ENCODE measurements around the gene EML6. TPM values are rescaled to one million over a fixed set of nuclear protein-coding genes. Genes with fewer than 3 reads are reported as not detected.

Gene EML6
- total and polyA plus RNA-seq, 10 of the 15 experiments (the other 5 are each of a cell fraction or from before 2014, with no cell fraction given) = 0.09 to 0.67 (median 0.21) TPM

DNA sequence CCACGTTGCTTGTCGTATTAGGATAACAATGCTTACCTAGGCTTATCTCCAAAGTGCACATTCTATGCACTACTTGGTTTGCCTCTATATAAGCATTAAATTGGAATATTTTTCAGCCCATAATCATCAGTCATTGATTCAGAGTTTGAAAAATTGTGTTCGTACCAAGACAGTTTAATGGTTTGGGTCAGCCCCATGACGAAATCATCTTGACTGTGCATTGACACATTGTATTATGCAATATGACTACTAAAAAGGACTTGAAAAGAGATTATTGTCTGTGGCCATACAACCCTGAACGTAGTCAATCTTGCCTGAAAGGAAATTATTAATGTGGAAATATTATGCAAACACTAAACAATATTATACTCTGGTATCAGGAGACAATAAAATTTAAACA is 141.3 kb downstream of the EML6 start (continued):
- TF ChIP-seq, protein P1, sequence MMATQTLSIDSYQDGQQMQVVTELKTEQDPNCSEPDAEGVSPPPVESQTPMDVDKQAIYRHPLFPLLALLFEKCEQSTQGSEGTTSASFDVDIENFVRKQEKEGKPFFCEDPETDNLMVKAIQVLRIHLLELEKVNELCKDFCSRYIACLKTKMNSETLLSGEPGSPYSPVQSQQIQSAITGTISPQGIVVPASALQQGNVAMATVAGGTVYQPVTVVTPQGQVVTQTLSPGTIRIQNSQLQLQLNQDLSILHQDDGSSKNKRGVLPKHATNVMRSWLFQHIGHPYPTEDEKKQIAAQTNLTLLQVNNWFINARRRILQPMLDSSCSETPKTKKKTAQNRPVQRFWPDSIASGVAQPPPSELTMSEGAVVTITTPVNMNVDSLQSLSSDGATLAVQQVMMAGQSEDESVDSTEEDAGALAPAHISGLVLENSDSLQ (IDR thresholded peaks at IDR 0.05) = no peak
- no peak for TF ChIP-seq STAT3 (IDR thresholded peaks at IDR 0.05; ENCODE audit: low read depth, low read length)

DNA sequence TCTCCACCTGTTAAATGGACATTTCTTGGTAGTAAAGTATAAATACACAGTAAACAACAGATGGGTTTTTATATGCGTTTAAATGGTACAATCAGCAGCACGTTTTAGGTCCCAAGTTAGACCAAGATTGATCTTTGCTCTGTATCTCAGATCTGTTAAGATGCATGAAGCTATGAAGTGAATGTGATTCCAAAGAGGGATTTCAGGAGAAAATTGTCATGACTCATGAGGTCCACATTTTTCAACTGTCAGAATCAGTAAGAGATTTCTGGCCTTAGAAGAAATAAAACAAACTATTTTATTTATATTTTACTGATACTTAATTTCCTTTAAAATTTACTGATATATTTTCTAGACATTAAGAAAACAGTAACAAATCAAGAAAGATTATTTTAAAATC is 142.7 kb downstream of the EML6 start:
- CTCF ChIA-PET = interaction anchor here (0.6 to 1.5 kb wide), 3 partner anchors 10 to 303 kb away, joined by 3 to 5 read pairs (median 3); no protein-coding TSS in a partner anchor
- DNase-seq (ENCODE audit: low read depth, low spot score) = no peak
- intact Hi-C loops (cut with micrococcal nuclease; ENCODE audit: unreplicated experiment) (no loop called here), in situ Hi-C loops (cut with MboI) (no loop called here)
- no peaks in the 10 kb centered on the region for H3K36me3 ChIP-seq (ENCODE audit: control insufficient read depth in 2 of 2, insufficient read depth in 2 of 2, low read length in 1 of 2)
- FAIRE-seq = no peak
- TF ChIP-seq NBN (IDR thresholded peaks at IDR 0.05) = no peak
- TF ChIP-seq, protein P2, sequence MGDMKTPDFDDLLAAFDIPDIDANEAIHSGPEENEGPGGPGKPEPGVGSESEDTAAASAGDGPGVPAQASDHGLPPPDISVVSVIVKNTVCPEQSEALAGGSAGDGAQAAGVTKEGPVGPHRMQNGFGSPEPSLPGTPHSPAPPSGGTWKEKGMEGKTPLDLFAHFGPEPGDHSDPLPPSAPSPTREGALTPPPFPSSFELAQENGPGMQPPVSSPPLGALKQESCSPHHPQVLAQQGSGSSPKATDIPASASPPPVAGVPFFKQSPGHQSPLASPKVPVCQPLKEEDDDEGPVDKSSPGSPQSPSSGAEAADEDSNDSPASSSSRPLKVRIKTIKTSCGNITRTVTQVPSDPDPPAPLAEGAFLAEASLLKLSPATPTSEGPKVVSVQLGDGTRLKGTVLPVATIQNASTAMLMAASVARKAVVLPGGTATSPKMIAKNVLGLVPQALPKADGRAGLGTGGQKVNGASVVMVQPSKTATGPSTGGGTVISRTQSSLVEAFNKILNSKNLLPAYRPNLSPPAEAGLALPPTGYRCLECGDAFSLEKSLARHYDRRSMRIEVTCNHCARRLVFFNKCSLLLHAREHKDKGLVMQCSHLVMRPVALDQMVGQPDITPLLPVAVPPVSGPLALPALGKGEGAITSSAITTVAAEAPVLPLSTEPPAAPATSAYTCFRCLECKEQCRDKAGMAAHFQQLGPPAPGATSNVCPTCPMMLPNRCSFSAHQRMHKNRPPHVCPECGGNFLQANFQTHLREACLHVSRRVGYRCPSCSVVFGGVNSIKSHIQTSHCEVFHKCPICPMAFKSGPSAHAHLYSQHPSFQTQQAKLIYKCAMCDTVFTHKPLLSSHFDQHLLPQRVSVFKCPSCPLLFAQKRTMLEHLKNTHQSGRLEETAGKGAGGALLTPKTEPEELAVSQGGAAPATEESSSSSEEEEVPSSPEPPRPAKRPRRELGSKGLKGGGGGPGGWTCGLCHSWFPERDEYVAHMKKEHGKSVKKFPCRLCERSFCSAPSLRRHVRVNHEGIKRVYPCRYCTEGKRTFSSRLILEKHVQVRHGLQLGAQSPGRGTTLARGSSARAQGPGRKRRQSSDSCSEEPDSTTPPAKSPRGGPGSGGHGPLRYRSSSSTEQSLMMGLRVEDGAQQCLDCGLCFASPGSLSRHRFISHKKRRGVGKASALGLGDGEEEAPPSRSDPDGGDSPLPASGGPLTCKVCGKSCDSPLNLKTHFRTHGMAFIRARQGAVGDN (IDR thresholded peaks at IDR 0.05) = no peak
- no peak for TF ChIP-seq EGR1 (IDR thresholded peaks at IDR 0.05; ENCODE audit: borderline replicate concordance in 1 of 2, low read depth in 2 of 2, low read length in 2 of 2)
- TF ChIP-seq TBL1XR1 (IDR thresholded peaks at IDR 0.05; ENCODE audit: low read depth, low read length) = no peak
- TF ChIP-seq SREBF1 (IDR thresholded peaks at IDR 0.05; ENCODE audit: low read length) = no peak
- no peak for TF ChIP-seq SIN3A (IDR thresholded peaks at IDR 0.05; ENCODE audit: low read depth, low read length)
- no peak for TF ChIP-seq BHLHE40 (IDR thresholded peaks at IDR 0.05; ENCODE audit: borderline replicate concordance in 1 of 2, low read depth in 2 of 2, low read length in 1 of 2)
- TF ChIP-seq STAT3 (IDR thresholded peaks at IDR 0.05; ENCODE audit: low read depth, low read length) = no peak
- no peak for TF ChIP-seq CHD2 (IDR thresholded peaks at IDR 0.05; ENCODE audit: borderline replicate concordance, low read depth, low read length)
- TF ChIP-seq, protein P3, sequence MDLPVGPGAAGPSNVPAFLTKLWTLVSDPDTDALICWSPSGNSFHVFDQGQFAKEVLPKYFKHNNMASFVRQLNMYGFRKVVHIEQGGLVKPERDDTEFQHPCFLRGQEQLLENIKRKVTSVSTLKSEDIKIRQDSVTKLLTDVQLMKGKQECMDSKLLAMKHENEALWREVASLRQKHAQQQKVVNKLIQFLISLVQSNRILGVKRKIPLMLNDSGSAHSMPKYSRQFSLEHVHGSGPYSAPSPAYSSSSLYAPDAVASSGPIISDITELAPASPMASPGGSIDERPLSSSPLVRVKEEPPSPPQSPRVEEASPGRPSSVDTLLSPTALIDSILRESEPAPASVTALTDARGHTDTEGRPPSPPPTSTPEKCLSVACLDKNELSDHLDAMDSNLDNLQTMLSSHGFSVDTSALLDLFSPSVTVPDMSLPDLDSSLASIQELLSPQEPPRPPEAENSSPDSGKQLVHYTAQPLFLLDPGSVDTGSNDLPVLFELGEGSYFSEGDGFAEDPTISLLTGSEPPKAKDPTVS (IDR thresholded peaks at IDR 0.05; ENCODE audit: low read depth, low read length) = no peak
- H3K9me3 ChIP-seq (replicated peaks; ENCODE audit: control insufficient read depth, insufficient read depth, low read length) = no peaks in the 10 kb centered on the region
- H3K4me2 ChIP-seq (ENCODE audit: control insufficient read depth, insufficient read depth) = no peak overlapping the region
- no peaks in the 10 kb centered on the region for H3K79me2 ChIP-seq (ENCODE audit: control insufficient read depth, insufficient read depth, low read length)
- no TSS peak for BruUV-seq (replicated peaks)
- SMC1A ChIA-PET (ENCODE audit: uncharacterized antibody, unreplicated experiment) = interaction anchor here (0.6 to 1.2 kb wide), 4 partner anchors 28 to 896 kb away, joined by 3 read pairs; no protein-coding TSS in a partner anchor
- RAD21 ChIA-PET (ENCODE audit: unreplicated experiment) = interaction anchor here (0.6 to 1.1 kb wide), 3 partner anchors 20 to 308 kb away, joined by 3 to 4 read pairs (median 3); no protein-coding TSS in a partner anchor
- H3K27ac ChIP-seq (ENCODE audit: control insufficient read depth, insufficient read depth) = no peak overlapping the region
- POLR2A ChIA-PET = interaction anchor here (0.6 kb wide), 1 partner anchor 129 kb away, joined by 3 read pairs; no protein-coding TSS in a partner anchor
- H3K9ac ChIP-seq (ENCODE audit: control insufficient read depth, insufficient read depth, low read length) = no peak overlapping the region
- no peak overlapping the region for H2AFZ ChIP-seq (ENCODE audit: control insufficient read depth, low read depth, low read length)
- WGBS (ENCODE audit: insufficient coverage, insufficient replicate concordance, low lambda C conversion rate, missing lambda C conversion rate) = 45% methylated on average over 2 of the region's 2 CpGs
- peaks cover 14% of the 10 kb centered on the region for H3K4me1 ChIP-seq (ENCODE audit: control insufficient read depth, insufficient read depth, low read length)
- no peak overlapping the region; the same call in 1 of the 2 replicates for H3K4me3 ChIP-seq
- H3K27me3 ChIP-seq (replicated peaks in 1 of 2; ENCODE audit: control insufficient read depth in 2 of 2, insufficient read depth in 2 of 2, low read length in 1 of 2) = no peaks in the 10 kb centered on the region
- no peak for ATAC-seq
- no peaks in the 10 kb centered on the region for H4K20me1 ChIP-seq (ENCODE audit: control insufficient read depth, insufficient read depth)

Data from GM12878 (cell line).